Activated CD8-positive, alpha-beta memory T cell treated with anti-CD3 and anti-CD28 coated beads, Interleukin-2, amount 50 U/mL, for 1 hour (primary cell): ENCODE results near the gene FNDC5.

Experiments
- DNase-seq: peaks from one replicate; pipeline ENCODE4 v3.0.0-alpha.2; 2020; ENCODE audit errors: extremely low read depth

The FNDC5 gene

DNA sequence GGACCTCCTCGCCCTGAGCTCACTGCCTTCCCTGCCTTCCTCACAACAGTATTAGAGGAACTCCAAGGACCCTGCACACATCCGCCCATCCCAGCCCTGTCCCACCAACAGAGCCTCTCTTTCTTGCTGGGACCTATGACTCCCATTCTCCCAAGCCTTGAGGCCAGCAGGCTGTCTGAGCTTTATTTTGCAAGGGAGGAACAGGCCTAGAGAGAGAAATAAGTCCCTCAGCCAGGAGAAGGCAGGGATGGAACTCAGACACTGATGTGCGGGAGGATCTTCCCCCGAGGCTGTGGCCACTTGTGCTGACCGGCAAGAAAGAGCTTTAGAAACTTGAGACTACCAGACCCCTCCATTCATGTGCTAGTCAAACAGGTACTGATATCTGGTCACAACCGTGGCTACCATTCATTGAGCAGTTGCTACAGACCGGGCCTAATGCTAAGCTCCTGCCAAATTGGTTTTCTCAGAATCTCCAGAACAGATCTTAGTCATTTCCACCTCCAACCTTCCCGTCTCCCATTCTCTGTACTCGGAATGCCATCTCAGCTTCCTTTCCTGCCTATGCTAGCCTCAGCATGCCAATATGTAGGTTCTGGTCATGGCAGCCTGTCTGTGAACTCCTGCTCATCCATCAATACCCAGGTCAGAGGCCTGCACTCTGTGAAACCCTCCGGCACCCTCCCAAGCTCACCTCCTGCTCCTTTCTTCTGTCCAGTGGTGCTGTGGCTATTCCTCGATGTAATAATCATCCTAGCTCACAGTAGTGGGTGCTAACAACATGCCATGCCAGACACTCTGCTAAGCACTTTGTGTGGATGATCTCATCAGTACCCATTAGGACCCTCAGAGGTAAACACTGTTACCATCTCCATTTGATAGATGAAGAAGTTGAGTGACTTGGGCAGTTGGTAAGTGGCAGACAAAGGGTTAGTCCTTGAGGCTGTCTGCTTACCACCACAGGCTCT lies 26.7 kb upstream of the FNDC5 start:
- DNase-seq, result no peak

DNA sequence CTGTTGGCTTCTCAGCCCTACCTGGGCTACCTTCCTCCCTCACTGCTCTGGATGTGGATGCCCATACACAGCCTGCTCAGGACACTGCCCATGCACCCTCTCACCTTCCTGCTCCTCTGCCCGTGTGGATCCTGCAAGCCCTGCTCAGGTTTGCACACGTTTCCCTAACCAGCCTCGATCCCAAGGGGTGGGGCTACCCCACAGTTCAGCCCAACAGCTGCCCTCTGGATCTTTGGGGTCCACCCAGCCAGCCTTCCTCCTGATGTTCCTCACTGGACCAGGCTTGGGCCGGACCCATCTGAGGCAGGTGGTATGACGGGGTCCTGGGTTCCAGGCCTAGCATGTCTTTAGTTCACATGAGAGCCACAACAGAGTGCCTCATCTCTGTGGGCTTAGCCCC lies 25.7 kb upstream of the FNDC5 start:
- no peak for DNase-seq

DNA sequence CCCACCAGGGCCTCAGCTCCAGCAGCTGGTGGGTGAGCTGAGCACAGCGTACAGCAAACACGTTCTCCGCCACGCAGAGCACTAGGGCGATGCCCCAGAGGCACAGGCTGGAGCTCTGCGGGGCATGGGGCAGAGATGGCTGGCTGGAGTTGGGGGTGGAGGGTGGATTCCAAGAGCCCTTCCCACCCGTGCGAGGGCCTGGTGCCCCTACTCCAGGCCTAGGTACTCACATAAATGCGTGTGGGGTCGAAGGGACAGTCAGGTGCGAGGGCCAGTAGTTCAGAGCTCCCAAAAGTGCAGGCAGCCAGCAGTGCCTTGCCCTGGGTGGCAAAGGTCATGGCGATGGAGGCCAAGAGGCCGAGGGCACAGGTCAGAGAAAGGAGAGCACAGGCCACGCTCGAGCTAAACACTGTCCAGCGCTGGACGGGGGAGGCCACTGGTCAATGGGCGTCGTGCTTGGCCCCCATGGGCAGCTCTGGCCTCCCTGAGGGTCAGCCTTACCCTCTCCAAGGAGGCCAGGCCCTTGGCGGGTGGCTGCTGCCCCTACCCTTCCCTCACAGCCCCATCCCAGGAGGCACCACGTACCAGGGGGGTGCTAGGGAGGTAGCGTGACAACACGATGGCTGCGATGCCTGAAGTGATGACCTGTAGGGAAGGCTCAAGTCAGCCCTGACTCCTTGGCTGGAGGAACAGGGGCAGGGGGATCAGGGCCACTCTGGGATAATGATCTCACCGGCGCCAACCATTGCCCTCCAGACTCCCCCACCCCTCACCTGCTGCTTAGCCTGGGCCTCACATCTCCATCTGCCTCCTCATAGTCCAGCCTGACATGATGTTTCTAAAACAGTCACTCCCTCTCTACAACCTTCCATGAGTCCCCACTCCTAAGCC lies 24.9 kb upstream of the FNDC5 start:
- no peak for DNase-seq

DNA sequence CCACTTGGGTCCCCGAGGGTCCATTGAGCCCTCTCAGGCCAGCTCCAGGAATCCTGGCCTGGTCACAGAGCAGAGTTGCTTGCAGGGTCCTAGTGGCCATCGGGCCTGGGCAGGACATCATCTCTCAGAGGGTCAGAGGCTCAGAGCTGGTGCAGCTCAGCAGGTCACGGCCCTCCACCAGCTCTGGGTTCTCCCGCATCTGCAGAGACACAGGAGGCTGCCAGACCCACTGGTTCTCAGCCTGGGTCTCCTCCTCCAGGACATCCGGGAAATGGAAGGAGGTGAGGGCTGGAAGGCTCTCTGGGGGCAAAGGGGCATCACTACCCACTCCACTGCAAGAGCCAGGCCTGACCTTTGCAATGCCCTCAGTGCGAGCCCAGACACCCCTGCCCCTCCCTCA lies 24.0 kb upstream of the FNDC5 start:
- DNase-seq, result no peak

DNA sequence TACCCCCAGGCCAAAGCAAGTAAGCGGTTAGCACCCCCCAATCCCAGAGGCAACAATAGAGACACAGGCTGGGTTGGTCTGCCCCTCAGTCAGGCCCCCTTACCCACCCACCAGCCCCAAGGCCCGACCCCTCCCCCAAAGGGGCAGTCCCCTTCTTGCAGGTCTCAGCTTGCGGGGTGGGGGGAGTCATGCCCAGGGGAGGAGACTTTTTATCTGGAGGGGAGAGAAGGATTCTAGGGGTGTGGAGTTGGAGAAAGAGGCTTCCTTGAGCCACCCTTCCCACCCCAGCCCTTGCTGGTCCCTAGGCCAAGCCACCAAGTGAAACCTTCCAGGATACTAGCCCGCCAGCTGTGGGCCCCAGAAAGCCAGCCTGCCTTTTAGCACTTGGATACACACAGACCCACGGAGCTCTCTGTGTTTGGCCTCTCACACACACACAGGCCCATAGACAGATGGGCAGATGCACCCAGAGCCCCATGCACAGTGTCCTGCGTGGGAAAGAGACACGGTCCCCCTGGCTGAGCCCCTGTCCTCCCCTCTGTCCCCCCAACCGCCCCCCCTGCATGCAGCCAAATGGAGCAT lies 23.4 kb upstream of the FNDC5 start:
- no peak for DNase-seq

DNA sequence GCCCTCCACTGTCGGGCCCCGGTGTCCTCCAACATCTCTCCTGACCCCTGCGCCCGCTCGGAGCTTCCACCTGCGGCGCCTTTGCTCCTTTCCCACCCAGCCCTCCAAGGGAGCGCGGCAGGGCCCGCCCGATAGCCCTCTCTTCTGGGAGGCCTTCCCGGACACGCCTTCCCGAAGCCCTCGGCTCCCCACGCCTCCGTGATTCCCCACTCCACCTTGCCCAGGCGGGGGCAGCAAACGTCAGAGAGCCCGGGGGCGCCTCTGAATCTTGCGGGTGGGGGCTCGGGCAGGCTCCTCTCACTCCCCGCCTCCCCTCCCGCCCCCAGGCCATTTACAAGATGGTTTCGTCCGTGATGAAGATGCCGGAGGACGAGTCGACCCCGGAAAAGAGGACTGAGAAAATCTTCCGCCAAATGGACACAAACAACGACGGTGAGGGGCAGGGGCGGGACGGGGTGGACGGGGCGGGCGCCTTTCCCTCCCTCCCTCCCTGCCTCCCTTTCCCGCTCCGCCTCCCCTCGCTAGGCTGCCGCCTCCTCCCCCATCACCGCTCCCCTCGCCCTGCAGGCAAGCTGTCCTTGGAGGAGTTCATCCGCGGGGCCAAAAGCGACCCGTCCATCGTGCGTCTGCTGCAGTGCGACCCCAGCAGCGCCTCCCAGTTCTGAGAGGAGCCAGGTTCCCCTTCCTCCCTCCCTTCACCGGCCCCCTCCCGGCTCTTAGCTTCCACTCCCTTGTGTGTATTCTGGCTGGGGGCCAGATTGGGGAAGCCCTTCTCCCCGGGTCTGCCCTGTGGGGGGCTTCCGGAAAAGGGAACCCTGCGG lies 22.7 kb upstream of the FNDC5 start:
- no peak for DNase-seq

DNA sequence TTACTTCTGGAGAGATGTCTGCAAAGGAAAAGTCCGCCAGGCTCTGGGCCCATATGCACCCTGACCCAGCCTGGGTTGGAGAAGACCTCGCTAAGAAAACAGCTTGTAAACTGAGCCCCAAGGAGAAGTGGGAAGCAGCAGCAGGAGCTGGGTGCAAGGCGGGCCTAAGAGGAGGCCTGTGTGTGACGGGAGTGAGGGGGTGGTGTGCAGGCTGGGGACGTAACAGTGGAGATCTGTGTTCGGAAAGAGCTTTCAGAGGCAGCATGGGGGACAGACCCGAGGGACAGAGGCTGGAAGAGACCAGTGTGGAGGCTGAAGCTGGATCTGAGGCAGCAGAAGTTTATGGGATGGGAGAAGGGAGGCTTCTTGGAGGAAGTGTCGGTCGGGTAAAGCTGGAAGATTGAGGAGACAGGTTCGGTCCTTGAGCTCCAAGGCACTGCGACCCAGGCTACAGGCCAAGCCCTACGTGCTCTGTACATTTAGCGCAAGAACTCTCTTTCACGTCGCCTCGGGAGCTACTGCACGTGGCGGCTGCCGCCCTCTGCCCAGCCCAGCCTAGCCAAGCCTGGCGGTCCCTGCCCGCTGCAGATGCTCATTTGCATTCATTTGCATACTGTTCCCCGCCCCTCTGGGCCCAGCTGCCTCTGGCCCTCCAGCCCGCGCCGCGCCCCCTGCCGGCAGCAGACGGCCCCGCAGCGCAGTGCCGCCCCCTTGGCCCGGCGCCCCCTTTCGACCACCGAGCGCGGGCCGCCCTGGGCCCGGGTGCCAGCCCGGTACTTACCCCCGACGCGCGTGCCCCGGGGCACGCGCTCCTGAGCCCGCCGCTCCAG lies 21.9 kb upstream of the FNDC5 start:
- no peak for DNase-seq

DNA sequence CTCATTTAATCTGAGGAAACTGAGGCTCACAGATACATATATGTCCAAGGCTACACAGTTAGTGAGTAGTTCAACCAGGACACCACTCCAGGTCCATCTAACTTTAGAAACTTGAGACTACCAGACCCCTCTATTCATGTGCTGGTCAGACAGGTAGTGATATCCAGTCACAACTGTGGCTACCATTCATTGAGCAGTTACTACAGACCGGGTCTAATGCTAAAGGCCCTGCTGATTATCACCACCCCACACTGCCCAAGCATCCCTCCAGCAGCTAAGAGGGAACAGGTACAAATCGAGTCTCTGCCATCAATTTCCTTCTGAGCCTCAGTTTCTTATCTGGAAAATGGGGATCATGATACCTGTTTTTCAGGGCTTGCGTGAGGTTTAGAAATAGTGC lies 20.9 kb upstream of the FNDC5 start:
- no peak for DNase-seq

DNA sequence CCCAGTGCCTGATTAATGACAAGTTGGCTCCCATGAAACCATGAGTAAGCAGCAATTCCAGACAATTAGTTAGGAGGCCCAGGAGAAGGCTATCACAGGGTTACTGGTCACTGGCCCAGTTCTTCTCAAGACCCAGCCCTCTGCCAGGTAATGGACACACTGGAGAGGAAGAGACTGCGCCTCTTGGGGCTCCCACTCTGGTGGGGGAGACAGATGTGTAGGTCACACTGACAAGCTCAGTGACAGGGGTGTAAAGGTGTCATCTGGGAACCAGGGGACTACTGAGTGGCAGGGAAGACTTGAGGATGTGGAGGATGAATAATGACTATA lies 20.5 kb upstream of the FNDC5 start:
- no peak for DNase-seq

DNA sequence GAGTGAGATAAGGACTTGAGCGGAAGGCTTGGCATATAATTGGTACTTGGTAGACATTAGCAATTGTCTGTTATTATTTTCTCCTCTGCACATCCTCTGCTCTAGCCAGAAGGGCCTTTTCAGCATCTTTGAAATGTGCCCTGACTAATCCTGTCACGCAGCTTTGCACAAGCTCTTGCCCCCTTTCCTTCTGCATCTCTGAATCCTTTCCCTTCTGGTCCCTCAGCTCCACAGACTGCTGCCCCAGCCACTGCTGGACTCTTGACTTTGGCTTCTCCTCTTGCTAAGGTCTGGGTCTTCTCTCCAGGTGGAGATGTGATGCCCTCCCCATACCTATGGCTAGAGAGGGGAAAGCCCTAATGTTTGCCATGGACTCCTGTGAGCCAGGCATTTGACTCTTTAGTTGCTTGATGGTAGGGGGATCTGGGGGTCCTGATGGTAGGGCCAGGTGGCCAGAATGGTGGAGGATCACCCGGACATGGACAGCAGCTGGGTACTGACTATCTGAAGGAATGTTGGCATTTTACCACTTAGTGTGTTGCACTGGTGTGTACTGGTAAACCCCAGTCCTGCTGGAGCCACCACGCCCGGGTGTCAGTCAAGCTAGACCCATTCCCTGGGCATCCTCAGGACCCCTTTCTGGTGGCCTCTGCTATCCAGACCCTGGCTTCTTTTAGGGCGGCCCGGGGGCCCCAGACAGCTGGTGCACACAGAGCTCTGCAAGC lies 20.0 kb upstream of the FNDC5 start:
- DNase-seq, result no peak

DNA sequence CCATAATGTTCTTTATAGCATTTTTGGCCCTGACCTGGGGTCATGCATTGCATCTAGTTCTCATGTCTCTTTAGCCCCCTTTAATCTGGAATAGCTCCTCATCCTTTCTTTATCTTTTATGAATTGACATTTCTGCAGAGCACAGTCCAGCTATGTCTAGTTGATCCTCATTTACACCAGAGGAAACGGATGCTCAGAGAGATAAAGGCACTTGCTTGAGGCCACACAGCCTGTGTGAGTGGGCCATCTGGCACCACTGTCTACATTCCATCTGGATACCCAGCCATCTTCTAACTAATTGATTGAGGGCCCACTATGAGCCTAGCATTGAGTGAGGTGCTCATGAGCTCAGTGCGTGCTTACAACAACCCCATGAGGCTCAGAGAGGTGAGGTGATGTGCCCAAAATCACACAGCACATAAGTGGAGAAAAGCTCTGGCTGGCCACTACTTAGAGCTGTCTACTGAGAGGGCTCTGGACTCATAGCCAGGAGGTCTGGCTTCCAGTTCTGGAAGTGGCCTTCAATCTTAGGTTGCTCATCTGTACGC lies 19.1 kb upstream of the FNDC5 start:
- DNase-seq, result no peak

DNA sequence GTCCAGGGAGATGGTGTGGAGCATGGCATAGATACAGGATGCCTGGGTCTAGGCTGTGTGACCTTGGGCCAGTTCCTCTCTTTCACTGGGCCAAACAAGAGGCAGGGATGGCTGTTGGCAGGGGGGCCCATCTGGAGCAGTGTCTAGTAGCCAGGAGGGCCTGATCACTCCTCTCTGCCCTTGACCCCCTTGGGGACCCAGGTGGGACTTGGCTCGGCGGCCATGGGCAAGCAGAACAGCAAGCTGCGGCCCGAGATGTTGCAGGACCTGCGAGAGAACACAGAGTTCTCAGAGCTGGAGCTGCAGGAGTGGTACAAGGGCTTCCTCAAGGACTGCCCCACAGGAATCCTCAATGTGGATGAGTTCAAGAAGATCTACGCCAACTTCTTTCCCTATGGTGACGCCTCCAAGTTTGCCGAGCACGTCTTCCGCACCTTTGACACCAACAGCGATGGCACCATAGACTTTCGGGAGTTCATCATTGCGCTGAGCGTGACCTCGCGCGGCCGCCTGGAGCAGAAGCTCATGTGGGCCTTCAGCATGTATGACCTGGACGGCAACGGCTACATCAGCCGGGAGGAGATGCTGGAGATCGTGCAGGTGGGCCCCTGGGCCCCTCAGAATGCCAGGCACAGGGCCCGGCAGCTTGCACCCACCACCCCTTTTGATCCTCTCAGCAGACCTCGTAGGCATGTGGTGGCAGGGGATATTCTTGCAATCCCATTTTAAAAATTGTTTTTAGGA lies 18.1 kb upstream of the FNDC5 start:
- no peak for DNase-seq

DNA sequence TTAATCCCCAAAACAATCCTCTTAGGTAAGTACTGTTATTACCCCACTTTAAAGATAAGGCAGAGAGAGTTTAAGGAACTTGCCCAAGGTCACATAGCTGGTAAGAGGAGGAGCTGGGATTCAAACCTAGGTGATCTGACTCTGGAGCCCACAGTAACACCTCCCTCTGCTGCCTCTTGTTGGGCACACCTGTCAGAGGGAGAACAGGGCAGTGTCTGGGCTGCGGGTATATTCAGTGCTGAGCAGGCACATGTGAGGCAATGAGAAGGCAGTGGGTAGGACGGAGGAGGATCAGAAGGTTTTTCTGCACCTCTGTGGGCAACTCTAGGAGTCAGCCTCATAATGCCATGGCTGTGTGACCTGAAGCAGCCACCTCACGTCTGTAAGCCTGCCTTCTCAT lies 17.4 kb upstream of the FNDC5 start:
- no peak for DNase-seq

DNA sequence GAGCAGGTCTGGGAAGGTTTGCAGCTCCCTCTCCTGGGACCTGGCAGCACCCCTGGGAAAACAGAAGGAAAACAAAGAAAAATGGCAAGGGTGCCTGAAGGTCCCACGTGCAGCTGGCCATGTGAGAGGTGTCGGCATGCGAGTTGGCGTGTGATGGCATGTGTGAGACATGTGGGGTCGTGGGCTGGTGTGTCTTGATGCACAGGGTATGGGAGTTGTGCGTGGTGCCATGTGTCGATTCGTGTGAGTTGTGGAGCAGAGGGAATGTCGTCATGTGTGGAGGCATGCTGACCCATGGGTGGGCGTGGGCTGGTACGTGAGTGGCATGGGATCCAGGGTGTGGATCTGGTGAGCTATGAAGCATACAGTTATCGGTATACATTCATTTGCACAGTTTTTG lies 16.9 kb upstream of the FNDC5 start:
- DNase-seq, result no peak

DNA sequence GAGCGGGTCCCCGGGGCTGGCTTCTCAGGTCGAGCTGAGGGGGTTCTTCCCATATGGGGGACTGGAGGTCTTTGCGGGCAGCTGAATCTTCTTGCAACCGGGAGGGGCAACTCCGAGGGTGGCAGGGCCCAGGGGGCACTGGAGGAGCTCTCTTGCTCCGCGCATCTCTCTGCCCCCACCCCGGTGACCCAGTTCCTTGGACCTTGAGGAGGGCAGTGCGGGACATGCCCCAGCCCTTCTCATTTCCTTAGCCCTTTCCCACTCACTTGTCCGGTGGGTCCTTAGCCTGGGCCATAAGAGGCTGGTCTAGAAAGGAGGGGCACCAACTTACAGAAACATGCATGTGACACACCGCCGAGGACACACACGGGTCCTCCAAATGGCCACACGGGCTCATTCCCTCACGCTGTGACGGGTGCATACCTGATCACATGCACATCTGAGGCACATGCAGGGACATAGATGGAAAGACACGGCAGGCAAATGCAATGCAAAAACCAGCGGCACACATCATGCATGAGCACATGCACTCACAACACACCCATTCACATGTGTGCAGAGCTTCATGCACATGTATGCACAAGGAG lies 16.2 kb upstream of the FNDC5 start:
- no peak for DNase-seq

DNA sequence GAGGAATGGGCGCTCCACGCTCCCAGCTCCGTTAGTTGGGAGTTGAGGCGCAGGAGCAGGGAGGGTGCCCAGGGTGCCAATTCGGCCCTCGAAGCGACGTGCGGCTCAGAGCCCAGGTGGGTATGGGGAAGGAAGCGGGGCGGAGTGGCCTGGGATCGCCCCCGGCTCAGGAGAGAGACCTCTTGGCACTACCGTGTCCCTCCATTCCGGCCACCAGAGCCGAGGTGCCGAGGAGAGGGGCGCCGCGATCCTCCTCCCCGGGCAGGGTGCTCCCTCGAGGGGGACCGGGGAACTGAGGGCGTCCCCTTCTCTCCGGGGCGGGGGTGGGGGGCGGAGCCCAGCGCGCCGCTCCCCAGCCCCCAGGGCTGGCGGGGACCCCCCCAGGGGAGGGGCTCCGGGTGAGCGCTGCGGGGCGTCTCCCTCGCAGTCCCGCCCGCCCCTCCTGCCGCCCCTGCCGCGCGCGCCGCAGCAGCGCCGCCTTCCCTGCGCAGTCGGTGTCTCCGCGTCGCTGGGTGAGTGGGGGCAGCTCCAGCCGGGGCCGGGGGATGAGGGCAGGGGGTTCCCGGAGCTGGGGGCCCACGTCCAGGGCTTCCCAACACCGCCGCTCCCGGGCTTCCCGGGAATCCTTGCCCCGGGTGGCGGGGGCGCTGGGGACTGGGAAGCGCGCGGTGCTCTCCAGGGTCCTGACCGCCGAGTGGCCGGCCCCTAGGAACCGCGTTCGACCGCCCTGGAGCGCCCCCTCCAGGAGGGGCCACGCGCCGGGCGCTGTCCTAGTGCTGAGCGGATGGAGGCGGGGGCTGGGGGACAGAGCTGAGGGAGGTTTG lies 15.5 kb upstream of the FNDC5 start, which contains the start of gene HPCA:
TSS of gene HPCA (plus strand) at position 488 of the 824 bp plus-strand sequence. CDS start 2,408 bp downstream, outside the sequence.
- no peak for DNase-seq

DNA sequence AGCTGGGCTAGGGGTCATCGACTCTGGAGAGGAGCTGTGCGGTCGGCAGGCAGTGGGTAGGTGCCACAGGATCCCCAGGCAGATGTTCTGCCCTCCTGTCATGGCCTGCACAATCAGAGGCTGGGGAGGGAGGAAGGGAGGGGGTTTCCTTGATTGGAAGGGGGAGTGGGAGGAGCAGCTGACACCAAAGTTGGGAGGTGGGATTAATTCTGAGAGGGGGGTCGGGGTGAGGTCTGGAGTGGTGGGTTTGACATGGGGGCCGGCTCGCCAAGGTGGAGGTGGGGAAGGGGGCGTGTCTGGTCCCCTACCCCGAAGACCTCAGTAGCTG lies 14.9 kb upstream of the FNDC5 start:
- DNase-seq, result no peak

DNA sequence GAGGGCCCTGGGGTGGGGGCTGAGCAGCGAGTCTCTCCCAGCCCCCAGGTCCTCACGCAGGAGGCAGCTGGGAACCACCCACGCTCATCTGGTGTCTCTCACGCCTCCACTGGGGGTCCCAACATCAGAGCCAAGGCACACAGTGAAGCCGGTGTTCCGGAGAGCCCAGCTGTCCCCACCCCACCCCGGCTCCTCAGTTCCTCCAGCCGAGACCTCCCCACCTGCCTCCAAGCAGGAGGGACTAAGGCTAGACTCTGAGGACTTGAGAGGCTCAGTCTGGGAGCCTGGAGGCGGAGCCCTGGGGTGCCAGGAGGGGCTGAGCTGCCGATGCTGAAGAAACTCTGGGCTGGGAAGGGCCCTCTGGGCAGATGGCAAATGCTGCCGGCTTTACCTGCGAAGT lies 14.0 kb upstream of the FNDC5 start:
- DNase-seq, result no peak
